A549 (cell line): ENCODE measurements around the gene ADPGK. TPM values are rescaled to one million over a fixed set of nuclear protein-coding genes. Genes with fewer than 3 reads are reported as not detected.
"Not testable (repeated sequence)": the region's sequence is repeated elsewhere in the genome, so short reads cannot be mapped to it uniquely, and the experiment has no call there.

Source experiments
- ATAC-seq, 2 experiments: fragments of 200-7000 bp in 1 of 2; fragments of >200 bp in 1 of 2; cut with Nextera tagmentation in 1 of 2; cut with Tn5 transposase in 1 of 2; 3 replicates each; pipeline versions ENCODE4 v1.8.0 to v1.9.1; 2018 to 2020; ENCODE audit warnings: mild to moderate bottlenecking in 1 of 2, moderate library complexity in 1 of 2
- CTCF ChIA-PET: fragments of 300-600 bp; sonication (Branson Sonifier 250); formaldehyde crosslinking; extraction: SDS; loops from one replicate; lab custom pipeline; 2021; ENCODE audit warnings: antibody characterized with exemption, inconsistent platforms; lab: Yijun Ruan, JAX
- POLR2A ChIA-PET: fragments of 350-600 bp; formaldehyde crosslinking; extraction: SDS; loops from one replicate; lab custom pipeline; 2021; ENCODE audit warnings: antibody characterized with exemption, inconsistent platforms; lab: Yijun Ruan, JAX
- DNase-seq, 2 experiments: peaks; one replicate each; pipeline versions ENCODE4 v3.0.0 to v3.0.0-alpha.2; 2011 to 2016; ENCODE audit warnings: low read depth in 1 of 2, low spot score in 1 of 2
- FAIRE-seq: peaks from 2 replicates; lab custom pipeline; 2011; peaks lifted over from hg19 to GRCh38; lab: Jason Lieb, UNC
- H3K27ac ChIP-seq, 2 experiments: fragments of >200 bp; sonication (Bioruptor Twin); formaldehyde crosslinking; 3 replicates each; pipeline ENCODE4 v1.5.1; 2016 to 2017
- H3K4me1 ChIP-seq: fragments of >200 bp; sonication (Bioruptor Twin); formaldehyde crosslinking; 3 replicates; pipeline ENCODE4 v1.6.1; 2016
- H3K4me2 ChIP-seq: fragments of >200 bp; sonication (Bioruptor Twin); formaldehyde crosslinking; 3 replicates; pipeline ENCODE4 v1.6.1; 2016
- H3K4me3 ChIP-seq: fragments of >200 bp; sonication (Bioruptor Twin); formaldehyde crosslinking; 3 replicates; pipeline ENCODE4 v1.5.1; 2016
- H3K9me3 ChIP-seq: fragments of >200 bp; sonication (Bioruptor Twin); formaldehyde crosslinking; 3 replicates; pipeline ENCODE4 v1.6.1; 2016
- CBX2 ChIP-seq: fragments of 200-600 bp; sonication (generic); IDR thresholded peaks from 2 replicates; pipeline ENCODE4 v1.6.1; 2016; ENCODE audit warnings: low read depth, mild to moderate bottlenecking, borderline replicate concordance
- CHD4 ChIP-seq: fragments of 200-600 bp; sonication (generic); IDR thresholded peaks from 2 replicates; pipeline ENCODE4 v1.6.1; 2016; ENCODE audit warnings: antibody characterized with exemption, mild to moderate bottlenecking, borderline replicate concordance
- ESRRA ChIP-seq: fragments of 150-350 bp; IDR thresholded peaks from 2 replicates; pipeline ENCODE4 v1.6.1; 2014; ENCODE audit warnings: mild to moderate bottlenecking, low read length, borderline replicate concordance
- FOSL2 ChIP-seq, 2 experiments: fragments of 450-650 bp in 1 of 2; fragments of >200 bp in 1 of 2; sonication (Bioruptor Twin) in 1 of 2; formaldehyde crosslinking; IDR thresholded peaks; 2 replicates each; pipeline versions ENCODE4 v1.5.0 to v1.6.1; 2016 to 2020; ENCODE audit warnings: mild to moderate bottlenecking in 1 of 2, moderate library complexity in 1 of 2
- HEYL ChIP-seq: fragments of 250-450 bp; sonication (Bioruptor Pico); IDR thresholded peaks from 2 replicates; pipeline ENCODE4 v1.8.0; 2021; ENCODE audit warnings: mild to moderate bottlenecking, moderate library complexity
- HOXA7 ChIP-seq: fragments of 250-450 bp; sonication (Bioruptor Pico); IDR thresholded peaks from 2 replicates; pipeline ENCODE4 v1.5.0; 2020; ENCODE audit warnings: mild to moderate bottlenecking, moderate library complexity
- KDM5A ChIP-seq: fragments of 200-600 bp; sonication (generic); IDR thresholded peaks from 2 replicates; pipeline ENCODE4 v1.6.1; 2016; ENCODE audit warnings: antibody characterized with exemption, mild to moderate bottlenecking
- MYC ChIP-seq: IDR thresholded peaks from 2 replicates; pipeline ENCODE4 v1.6.1; 2012; ENCODE audit warnings: mild to moderate bottlenecking, inconsistent platforms, low read length, improper control_type of control experiment, borderline replicate concordance
- PHF8 ChIP-seq: fragments of 200-600 bp; sonication (generic); IDR thresholded peaks from 2 replicates; pipeline ENCODE4 v1.6.1; 2016; ENCODE audit warnings: low read depth, mild to moderate bottlenecking, antibody characterized with exemption, moderate library complexity, borderline replicate concordance
- RCOR1 ChIP-seq: fragments of 150-350 bp; IDR thresholded peaks from 2 replicates; pipeline ENCODE4 v1.6.1; 2014; ENCODE audit warnings: antibody characterized with exemption, low read length, low read depth
- RNF2 ChIP-seq: fragments of 200-600 bp; sonication (generic); IDR thresholded peaks from 2 replicates; pipeline ENCODE4 v1.6.1; 2016; ENCODE audit warnings: low read depth, mild to moderate bottlenecking, antibody characterized with exemption, moderate library complexity, borderline replicate concordance
- SREBF2 ChIP-seq: fragments of 450-650 bp; IDR thresholded peaks from 2 replicates; pipeline ENCODE4 v1.6.1; 2014; ENCODE audit warnings: mild to moderate bottlenecking, moderate library complexity
- TP53 ChIP-seq: fragments of 250-450 bp; sonication (Bioruptor Pico); IDR thresholded peaks from 2 replicates; pipeline ENCODE4 v1.5.0; 2021; ENCODE audit warnings: mild to moderate bottlenecking, moderate library complexity
- ZSCAN20 ChIP-seq: fragments of 250-450 bp; sonication (Bioruptor Pico); IDR thresholded peaks from 2 replicates; pipeline ENCODE4 v1.8.0; 2022; ENCODE audit warnings: mild to moderate bottlenecking, moderate library complexity
- WGBS: methylation state at CpG from one replicate; pipeline ENCODE4 v1.1.6; 2017; ENCODE audit errors: missing lambda C conversion rate; 5-methylcytosine and 5-hydroxymethylcytosine counted together
- polyA plus RNA-seq, 4 experiments: library from polyadenylated mRNA; depleted of rRNA in 3 of 4; stranded (reverse); fragments of >200 nt; fragmentation: RNase III in 1 of 4; extraction: RNeasy Plus Mini Kit Qiagen cat#74134 plus additional on column Dnase treatment in 1 of 4; gene quantifications; 2 replicates in 3 of 4; 3 replicates in 1 of 4; pipeline ENCODE4 v1.2.3, GENCODE V29; 2011 to 2017
- TF ChIP-seq, protein P1 (sequence below): fragments of 250-450 bp; sonication (Bioruptor Pico); IDR thresholded peaks from 2 replicates; pipeline ENCODE4 v1.5.0; 2020; ENCODE audit warnings: low read depth, mild to moderate bottlenecking, moderate library complexity
- TF ChIP-seq, protein P2 (sequence below): IDR thresholded peaks from 2 replicates; pipeline ENCODE4 v1.6.1; 2012; ENCODE audit warnings: low read depth, borderline replicate concordance
- TF ChIP-seq, protein P3 (sequence below): fragments of >200 bp; sonication (Bioruptor Twin); formaldehyde crosslinking; IDR thresholded peaks from 3 replicates; pipeline ENCODE4 v1.5.1; 2016
- TF ChIP-seq, protein P4 (sequence below): IDR thresholded peaks from 2 replicates; pipeline ENCODE4 v1.6.1; 2012
- TF ChIP-seq, protein P5 (sequence below): IDR thresholded peaks from 2 replicates; pipeline ENCODE4 v1.6.1; 2012

ADPGK gene
- polyA plus RNA-seq, 2 of the 4 experiments (the other 2 are of a cell fraction): 56.6 to 98.3 TPM

DNA sequence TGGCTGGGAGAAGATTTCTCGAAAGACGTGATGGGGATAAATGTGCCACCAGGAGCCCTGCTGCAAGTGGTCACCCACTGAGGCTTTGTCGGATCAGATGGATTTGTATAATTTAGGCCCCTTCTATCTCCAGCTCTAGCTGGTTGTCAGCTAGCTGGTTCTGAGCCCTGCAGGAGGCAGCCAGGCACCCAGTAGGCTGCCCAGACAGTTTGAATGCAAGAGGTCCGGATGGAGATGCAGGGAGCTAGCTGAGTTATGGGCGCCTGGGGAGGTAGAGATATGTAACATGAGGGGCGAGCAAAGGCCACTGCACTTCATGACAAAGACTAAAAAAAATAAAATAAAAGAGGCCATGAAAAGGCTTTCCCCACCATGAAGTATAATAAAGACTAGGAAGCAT is 35.1 kb upstream of the ADPGK start (continued):
- TF ChIP-seq HOXA7 (CRISPR knock-in tag) (no peak), HEYL (CRISPR knock-in tag) (no peak)

DNA sequence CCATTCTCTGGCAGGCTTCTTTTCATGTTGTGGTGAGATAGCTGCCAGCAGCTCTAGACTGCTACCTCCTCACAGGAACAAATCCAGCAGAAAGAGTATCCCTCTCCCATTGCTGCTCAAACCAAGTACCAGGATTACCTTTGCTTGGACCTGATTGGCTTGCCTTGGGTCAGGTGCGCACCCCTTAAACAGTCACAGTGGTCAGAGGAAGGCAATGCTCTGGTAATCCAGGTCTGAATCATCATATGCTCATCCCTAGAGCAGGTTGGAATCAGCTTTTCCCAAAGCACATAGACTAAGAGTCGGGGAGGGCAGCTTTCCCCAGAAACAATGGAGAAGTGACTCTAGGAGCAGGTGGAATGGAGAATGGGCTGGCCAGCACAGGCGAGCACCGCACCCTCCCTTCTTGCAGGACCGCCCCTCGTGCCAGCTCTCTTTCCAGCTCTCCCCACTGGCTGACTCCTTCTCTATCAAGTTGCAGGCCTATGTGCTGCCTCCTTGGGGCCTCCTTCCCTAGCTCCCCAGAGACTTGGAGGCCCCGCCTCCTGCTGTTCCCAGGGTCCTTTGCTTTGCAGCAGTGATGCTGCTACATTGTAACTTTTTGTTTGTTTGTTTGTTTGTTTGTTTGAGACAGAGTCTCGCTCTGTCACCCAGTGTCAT is 29.9 kb upstream of the ADPGK start:
- Histone ChIP-seq H3K27ac (no peak overlapping the region), H3K4me3 (no peak overlapping the region), H3K4me1 (no peaks in the 10 kb centered on the region), H3K4me2 (no peak overlapping the region), H3K9me3 (no peaks in the 10 kb centered on the region)
- FAIRE-seq: no peak
- CTCF ChIA-PET: interaction anchor here (0.5 to 1.1 kb wide), 2 partner anchors 35 to 269 kb away, joined by 3 to 4 read pairs; no protein-coding TSS in a partner anchor
- POLR2A ChIA-PET: no interaction called here
- 46% methylated on average over 8 of the region's 8 CpGs for WGBS
- DNase-seq: no peak
- ATAC-seq: peak in 1 of 2 experiments; percentile 39; a peak in 3 of 6 replicates
- TF ChIP-seq, protein P1, sequence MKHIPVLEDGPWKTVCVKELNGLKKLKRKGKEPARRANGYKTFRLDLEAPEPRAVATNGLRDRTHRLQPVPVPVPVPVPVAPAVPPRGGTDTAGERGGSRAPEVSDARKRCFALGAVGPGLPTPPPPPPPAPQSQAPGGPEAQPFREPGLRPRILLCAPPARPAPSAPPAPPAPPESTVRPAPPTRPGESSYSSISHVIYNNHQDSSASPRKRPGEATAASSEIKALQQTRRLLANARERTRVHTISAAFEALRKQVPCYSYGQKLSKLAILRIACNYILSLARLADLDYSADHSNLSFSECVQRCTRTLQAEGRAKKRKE: no peak
- no peak for TF ChIP-seq RCOR1
- TF ChIP-seq ZSCAN20 (CRISPR knock-in tag): no peak
- no peak for TF ChIP-seq HEYL (CRISPR knock-in tag)
- TF ChIP-seq MYC: no peak
- TF ChIP-seq, protein P2, sequence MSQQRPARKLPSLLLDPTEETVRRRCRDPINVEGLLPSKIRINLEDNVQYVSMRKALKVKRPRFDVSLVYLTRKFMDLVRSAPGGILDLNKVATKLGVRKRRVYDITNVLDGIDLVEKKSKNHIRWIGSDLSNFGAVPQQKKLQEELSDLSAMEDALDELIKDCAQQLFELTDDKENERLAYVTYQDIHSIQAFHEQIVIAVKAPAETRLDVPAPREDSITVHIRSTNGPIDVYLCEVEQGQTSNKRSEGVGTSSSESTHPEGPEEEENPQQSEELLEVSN: no peak
- TF ChIP-seq RNF2: no peak
- TF ChIP-seq KDM5A: no peak
- no peak for TF ChIP-seq PHF8
- TF ChIP-seq, protein P3, sequence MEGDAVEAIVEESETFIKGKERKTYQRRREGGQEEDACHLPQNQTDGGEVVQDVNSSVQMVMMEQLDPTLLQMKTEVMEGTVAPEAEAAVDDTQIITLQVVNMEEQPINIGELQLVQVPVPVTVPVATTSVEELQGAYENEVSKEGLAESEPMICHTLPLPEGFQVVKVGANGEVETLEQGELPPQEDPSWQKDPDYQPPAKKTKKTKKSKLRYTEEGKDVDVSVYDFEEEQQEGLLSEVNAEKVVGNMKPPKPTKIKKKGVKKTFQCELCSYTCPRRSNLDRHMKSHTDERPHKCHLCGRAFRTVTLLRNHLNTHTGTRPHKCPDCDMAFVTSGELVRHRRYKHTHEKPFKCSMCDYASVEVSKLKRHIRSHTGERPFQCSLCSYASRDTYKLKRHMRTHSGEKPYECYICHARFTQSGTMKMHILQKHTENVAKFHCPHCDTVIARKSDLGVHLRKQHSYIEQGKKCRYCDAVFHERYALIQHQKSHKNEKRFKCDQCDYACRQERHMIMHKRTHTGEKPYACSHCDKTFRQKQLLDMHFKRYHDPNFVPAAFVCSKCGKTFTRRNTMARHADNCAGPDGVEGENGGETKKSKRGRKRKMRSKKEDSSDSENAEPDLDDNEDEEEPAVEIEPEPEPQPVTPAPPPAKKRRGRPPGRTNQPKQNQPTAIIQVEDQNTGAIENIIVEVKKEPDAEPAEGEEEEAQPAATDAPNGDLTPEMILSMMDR: no peak
- TF ChIP-seq, protein P4, sequence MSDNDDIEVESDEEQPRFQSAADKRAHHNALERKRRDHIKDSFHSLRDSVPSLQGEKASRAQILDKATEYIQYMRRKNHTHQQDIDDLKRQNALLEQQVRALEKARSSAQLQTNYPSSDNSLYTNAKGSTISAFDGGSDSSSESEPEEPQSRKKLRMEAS: no peak
- TF ChIP-seq FOSL2 (IDR thresholded peaks at IDR 0.05): no peak
- TF ChIP-seq FOSL2 (CRISPR knock-in tag; IDR thresholded peaks at IDR 0.05): no peak
- no peak for TF ChIP-seq SREBF2
- no peak for TF ChIP-seq HOXA7 (CRISPR knock-in tag)
- TF ChIP-seq CHD4: no peak
- no peak for TF ChIP-seq CBX2
- no peak for TF ChIP-seq ESRRA
- TF ChIP-seq, protein P5, sequence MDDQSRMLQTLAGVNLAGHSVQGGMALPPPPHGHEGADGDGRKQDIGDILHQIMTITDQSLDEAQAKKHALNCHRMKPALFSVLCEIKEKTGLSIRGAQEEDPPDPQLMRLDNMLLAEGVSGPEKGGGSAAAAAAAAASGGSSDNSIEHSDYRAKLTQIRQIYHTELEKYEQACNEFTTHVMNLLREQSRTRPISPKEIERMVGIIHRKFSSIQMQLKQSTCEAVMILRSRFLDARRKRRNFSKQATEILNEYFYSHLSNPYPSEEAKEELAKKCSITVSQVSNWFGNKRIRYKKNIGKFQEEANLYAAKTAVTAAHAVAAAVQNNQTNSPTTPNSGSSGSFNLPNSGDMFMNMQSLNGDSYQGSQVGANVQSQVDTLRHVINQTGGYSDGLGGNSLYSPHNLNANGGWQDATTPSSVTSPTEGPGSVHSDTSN: no peak

DNA sequence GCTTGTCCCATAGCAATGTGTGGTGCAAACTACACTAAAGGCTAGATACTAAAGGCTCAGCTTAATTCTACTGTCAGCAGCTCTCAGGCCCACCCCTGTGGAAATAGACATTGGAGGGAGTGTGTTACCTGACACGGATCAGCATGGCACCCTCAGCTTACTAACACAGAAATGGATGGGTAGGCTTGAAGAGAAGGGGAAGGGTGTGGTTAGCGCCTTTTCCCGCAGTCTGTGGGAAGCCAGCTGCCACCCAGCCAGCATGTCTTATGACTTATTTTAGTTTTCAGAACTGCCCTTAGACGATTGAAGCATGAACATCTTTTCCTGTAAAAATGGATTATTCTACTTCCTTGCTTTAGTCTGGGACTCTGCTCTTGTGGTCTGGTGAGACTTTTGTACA is 25.8 kb upstream of the ADPGK start:
- H3K4me2 ChIP-seq: no peak overlapping the region
- no peaks in the 10 kb centered on the region for H3K4me1 ChIP-seq
- no peak overlapping the region for H3K27ac ChIP-seq
- H3K4me3 ChIP-seq: no peak overlapping the region
- DNase-seq (no peak), ATAC-seq (no peak; a peak in 2 of 6 replicates), FAIRE-seq (no peak)
- CTCF ChIA-PET: interaction anchor here (1.0 to 1.8 kb wide), 5 partner anchors 10 to 272 kb away, joined by 3 to 9 read pairs (median 3); no protein-coding TSS in a partner anchor
- TF ChIP-seq TP53 (CRISPR knock-in tag) (no peak), MYC (no peak)
- WGBS: 46% methylated on average over 4 of the region's 4 CpGs
- H3K9me3 ChIP-seq: no peaks in the 10 kb centered on the region
- POLR2A ChIA-PET: no interaction called here

DNA sequence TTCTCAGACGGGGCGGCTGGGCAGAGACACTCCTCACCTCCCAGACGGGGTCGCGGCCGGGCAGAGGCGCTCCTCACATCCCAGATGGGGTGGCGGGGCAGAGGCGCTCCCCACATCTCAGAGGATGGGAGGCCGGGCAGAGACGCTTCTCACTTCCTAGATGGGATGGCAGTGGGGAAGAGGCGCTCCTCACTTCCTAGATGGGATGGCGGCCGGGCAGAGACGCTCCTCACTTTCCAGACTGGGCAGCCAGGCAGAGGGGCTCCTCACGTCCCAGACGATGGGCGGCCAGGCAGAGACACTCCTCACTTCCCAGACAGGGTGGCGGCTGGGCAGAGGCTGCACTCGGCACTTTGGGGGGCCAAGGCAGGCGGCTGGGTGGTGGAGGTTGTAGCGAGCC is 23.8 kb upstream of the ADPGK start:
- H3K9me3 ChIP-seq, H3K4me1 ChIP-seq, H3K4me3 ChIP-seq, POLR2A ChIA-PET, H3K4me2 ChIP-seq, CTCF ChIA-PET, ATAC-seq, H3K27ac ChIP-seq, DNase-seq, FAIRE-seq: not testable (repeated sequence)
- WGBS: 83% methylated on average over 19 of the region's 22 CpGs
